SU-DHL-6 (cell line): ENCODE measurements around the gene STRA6.

Source experiments
- EZH2phosphoT487 ChIP-seq: fragments of 200-600 bp; sonication (generic), shearing (Covaris generic); conservative IDR thresholded peaks from 2 replicates; pipeline ENCODE4 v1.6.1; 2018; ENCODE audit warnings: mild to moderate bottlenecking, antibody characterized with exemption, low read length, moderate library complexity, mixed read lengths
- TF ChIP-seq, protein P1 (sequence below): fragments of 200-600 bp; sonication (generic); IDR thresholded peaks from one replicate; pipeline ENCODE4 v1.5.1; 2017; ENCODE audit warnings: antibody characterized with exemption, mild to moderate bottlenecking, low read length, moderate library complexity; ENCODE audit not compliant: insufficient read depth, poor library complexity, severe bottlenecking

DNA sequence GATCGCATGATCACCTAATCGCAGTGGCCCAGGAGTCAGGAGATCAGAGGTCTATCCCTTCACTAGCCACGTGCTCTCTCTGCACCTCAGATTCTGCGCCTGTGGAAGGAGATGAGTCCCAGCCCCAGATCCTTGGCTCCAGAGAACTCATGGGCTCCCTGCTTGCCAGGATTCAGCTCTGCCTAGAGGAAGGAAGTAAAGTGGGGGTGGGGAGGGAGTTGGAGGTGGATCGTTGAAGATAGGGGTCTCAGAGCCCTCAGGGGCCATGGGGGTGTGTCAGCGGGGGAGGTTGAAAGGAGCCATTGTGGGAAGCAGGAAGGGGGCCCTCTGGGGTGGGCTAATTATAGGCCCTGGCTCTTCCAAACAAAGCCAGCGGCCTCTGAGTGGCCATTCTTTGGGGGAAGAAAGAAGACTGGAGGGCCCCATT is 11.3 kb upstream of the STRA6 start:
- TF ChIP-seq, protein P1, sequence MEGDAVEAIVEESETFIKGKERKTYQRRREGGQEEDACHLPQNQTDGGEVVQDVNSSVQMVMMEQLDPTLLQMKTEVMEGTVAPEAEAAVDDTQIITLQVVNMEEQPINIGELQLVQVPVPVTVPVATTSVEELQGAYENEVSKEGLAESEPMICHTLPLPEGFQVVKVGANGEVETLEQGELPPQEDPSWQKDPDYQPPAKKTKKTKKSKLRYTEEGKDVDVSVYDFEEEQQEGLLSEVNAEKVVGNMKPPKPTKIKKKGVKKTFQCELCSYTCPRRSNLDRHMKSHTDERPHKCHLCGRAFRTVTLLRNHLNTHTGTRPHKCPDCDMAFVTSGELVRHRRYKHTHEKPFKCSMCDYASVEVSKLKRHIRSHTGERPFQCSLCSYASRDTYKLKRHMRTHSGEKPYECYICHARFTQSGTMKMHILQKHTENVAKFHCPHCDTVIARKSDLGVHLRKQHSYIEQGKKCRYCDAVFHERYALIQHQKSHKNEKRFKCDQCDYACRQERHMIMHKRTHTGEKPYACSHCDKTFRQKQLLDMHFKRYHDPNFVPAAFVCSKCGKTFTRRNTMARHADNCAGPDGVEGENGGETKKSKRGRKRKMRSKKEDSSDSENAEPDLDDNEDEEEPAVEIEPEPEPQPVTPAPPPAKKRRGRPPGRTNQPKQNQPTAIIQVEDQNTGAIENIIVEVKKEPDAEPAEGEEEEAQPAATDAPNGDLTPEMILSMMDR = no peak
- no peak for TF ChIP-seq EZH2phosphoT487
